ENCODE results near the gene SH3TC1.

SH3TC1 gene

DNA sequence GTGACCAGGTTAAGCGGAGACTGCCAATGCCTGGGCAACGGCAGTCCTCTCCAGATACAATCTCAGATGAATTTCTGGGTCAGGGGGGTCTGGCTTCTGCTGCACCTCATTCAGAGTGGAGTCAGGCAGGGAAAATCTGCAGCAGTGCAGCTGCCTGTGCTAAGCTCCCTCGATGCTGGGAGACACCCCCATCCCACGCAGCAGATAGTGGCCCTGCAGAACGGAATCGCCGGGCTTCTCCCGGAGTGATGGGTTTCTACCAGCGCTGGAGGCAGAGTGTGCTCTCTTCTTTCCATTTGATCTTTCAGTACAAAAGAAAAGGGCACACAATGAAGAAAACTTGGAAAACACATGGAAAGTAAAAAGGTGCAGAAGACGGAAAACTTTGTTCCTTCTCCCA lies 45.6 kb upstream of the SH3TC1 start:
- peaks cover 21% of the 10 kb centered on the region for H3K27me3 ChIP-seq (ENCODE audit: insufficient read depth, poor library complexity, severe bottlenecking)
- no peak overlapping the region for H3K27ac ChIP-seq (replicated peaks)
- no peak for DNase-seq (ENCODE audit: low read depth in 1 of 2, low spot score in 1 of 2)
- TF ChIP-seq SPI1 (IDR thresholded peaks at IDR 0.05; ENCODE audit: borderline replicate concordance, low read depth): no peak
- TF ChIP-seq, protein P1, sequence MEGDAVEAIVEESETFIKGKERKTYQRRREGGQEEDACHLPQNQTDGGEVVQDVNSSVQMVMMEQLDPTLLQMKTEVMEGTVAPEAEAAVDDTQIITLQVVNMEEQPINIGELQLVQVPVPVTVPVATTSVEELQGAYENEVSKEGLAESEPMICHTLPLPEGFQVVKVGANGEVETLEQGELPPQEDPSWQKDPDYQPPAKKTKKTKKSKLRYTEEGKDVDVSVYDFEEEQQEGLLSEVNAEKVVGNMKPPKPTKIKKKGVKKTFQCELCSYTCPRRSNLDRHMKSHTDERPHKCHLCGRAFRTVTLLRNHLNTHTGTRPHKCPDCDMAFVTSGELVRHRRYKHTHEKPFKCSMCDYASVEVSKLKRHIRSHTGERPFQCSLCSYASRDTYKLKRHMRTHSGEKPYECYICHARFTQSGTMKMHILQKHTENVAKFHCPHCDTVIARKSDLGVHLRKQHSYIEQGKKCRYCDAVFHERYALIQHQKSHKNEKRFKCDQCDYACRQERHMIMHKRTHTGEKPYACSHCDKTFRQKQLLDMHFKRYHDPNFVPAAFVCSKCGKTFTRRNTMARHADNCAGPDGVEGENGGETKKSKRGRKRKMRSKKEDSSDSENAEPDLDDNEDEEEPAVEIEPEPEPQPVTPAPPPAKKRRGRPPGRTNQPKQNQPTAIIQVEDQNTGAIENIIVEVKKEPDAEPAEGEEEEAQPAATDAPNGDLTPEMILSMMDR (IDR thresholded peaks at IDR 0.05; ENCODE audit: insufficient read depth, low read length): no peak
- TF ChIP-seq REST (IDR thresholded peaks at IDR 0.05; ENCODE audit: insufficient replicate concordance, low read depth): no peak
- no peak overlapping the region for H3K4me3 ChIP-seq (replicated peaks; ENCODE audit: insufficient read depth, low read length)

DNA sequence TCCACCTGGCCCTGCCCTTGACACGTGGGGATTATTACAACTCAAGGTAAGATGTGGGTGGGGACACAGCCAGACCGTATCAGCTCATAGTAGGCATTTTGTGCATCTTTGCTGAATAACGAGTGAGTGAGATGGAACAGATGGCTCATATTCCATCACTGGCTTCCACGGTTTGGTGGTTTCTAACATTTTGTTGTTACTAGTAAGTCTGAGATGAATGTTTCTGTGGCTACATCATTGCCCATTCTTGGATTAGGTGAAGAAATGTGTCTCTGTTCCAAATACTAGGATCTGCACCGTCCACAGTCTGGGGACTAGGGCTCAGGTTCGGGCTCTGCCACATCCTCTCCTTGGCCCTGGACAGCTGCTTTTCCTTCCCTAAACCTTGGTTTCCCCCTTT lies 44.0 kb upstream of the SH3TC1 start:
- TF ChIP-seq, protein P1 (IDR thresholded peaks at IDR 0.05; ENCODE audit: insufficient read depth, low read length): no peak
- no peak for TF ChIP-seq POLR2AphosphoS5 (IDR thresholded peaks at IDR 0.05; ENCODE audit: low read depth)
- no peak for TF ChIP-seq GABPA (IDR thresholded peaks at IDR 0.05; ENCODE audit: low read depth)
- no peak for TF ChIP-seq REST (IDR thresholded peaks at IDR 0.05; ENCODE audit: insufficient replicate concordance, low read depth)
- TF ChIP-seq SPI1 (IDR thresholded peaks at IDR 0.05; ENCODE audit: borderline replicate concordance, low read depth): no peak
- H3K27me3 ChIP-seq (ENCODE audit: insufficient read depth, poor library complexity, severe bottlenecking): peaks cover 21% of the 10 kb centered on the region
- H3K4me3 ChIP-seq (replicated peaks; ENCODE audit: insufficient read depth, low read length): no peak overlapping the region
- no peak overlapping the region for H3K27ac ChIP-seq (replicated peaks)
- DNase-seq (ENCODE audit: low read depth in 1 of 2, low spot score in 1 of 2): no peak

DNA sequence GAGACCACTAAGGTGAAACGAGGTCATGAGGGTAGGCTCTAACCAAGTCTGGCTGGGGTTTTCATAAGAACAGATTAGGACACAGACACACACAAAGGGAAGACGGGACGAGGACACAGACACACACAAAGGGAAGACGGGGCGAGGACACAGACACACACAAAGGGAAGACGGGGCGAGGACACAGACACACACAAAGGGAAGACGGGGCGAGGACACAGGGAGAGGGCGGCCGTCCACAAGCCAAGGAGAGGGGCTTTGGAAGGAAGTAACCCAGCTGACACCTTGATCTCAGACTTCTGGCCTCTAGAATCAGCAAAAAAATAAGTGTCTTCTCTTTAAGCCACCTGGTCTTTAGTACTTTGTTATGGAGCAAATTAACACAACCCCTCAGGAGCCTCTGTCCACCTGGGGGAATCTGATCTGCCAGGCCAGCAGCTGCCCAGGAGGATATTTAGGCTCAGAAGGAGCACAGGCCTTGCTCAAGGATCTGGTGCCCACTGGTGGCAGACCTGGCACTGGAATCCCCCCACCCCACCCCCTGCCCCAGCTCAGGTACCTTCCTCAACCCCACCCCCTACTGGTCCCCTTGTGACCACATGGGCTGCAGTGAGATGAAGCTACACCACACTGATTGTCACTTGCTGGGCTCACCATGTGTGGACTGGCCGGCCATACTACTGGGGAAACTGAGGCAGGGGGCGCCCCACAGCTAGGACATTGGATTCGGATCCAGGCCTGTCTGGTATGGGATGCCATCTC lies 43.2 kb upstream of the SH3TC1 start:
- Histone ChIP-seq H3K27me3 (ENCODE audit: insufficient read depth, poor library complexity, severe bottlenecking) (peaks cover 21% of the 10 kb centered on the region), H3K27ac (replicated peaks) (no peak overlapping the region), H3K4me3 (replicated peaks; ENCODE audit: insufficient read depth, low read length) (no peak overlapping the region)
- DNase-seq (ENCODE audit: low read depth in 1 of 2, low spot score in 1 of 2): no peak
- TF ChIP-seq REST (IDR thresholded peaks at IDR 0.05; ENCODE audit: insufficient replicate concordance, low read depth) (no peak), GABPA (IDR thresholded peaks at IDR 0.05; ENCODE audit: low read depth) (no peak), POLR2AphosphoS5 (IDR thresholded peaks at IDR 0.05; ENCODE audit: low read depth) (no peak), SPI1 (IDR thresholded peaks at IDR 0.05; ENCODE audit: borderline replicate concordance, low read depth) (no peak)
- TF ChIP-seq, protein P1 (IDR thresholded peaks at IDR 0.05; ENCODE audit: insufficient read depth, low read length): no peak
